Keratinocyte (primary cell): Measurements from ENCODE around the gene ATN1. TPM values are rescaled to one million over a fixed set of nuclear protein-coding genes. Genes with fewer than 3 reads are reported as not detected.
A peak's percentile ranks its signal among the peaks of the same experiment; 100 is the strongest.

Experiments used
- DNase-seq: peaks from one replicate; pipeline ENCODE4 v3.0.0-alpha.2; 2011; ENCODE audit warnings: low read depth, missing footprints, low spot score
- FAIRE-seq: peaks from 2 replicates; lab custom pipeline; 2011; peaks lifted over from hg19 to GRCh38; lab: Jason Lieb, UNC
- H2AFZ ChIP-seq: 2 replicates; pipeline ENCODE4 v1.6.0; 2012; ENCODE audit warnings: low read length, control low read depth, inconsistent platforms; ENCODE audit not compliant: control insufficient read depth
- H3K27ac ChIP-seq: 2 replicates; pipeline ENCODE4 v1.5.1; 2011; ENCODE audit warnings: low read length; ENCODE audit not compliant: control insufficient read depth, insufficient read depth
- H3K27me3 ChIP-seq: 3 replicates; pipeline ENCODE4 v1.6.0; 2011; ENCODE audit warnings: low read length; ENCODE audit not compliant: control insufficient read depth, insufficient read depth; ENCODE audit errors: extremely low read depth
- H3K36me3 ChIP-seq, 2 experiments: 2 replicates in 1 of 2; 3 replicates in 1 of 2; pipeline ENCODE4 v1.5.1; 2011; ENCODE audit warnings: low read length in 2 of 2, mild to moderate bottlenecking in 1 of 2; ENCODE audit not compliant: control insufficient read depth in 2 of 2, insufficient read depth in 2 of 2; ENCODE audit errors: extremely low read depth in 1 of 2
- H3K4me1 ChIP-seq: 3 replicates; pipeline ENCODE4 v1.5.1; 2011; ENCODE audit warnings: low read length; ENCODE audit not compliant: control insufficient read depth, insufficient read depth; ENCODE audit errors: extremely low read depth
- H3K4me2 ChIP-seq: 3 replicates; pipeline ENCODE4 v1.6.0; 2011; ENCODE audit warnings: low read depth, low read length; ENCODE audit not compliant: control insufficient read depth, insufficient read depth; ENCODE audit errors: extremely low read depth
- H3K4me3 ChIP-seq, 3 experiments: fragments of 200-600 bp in 1 of 3; sonication (generic) in 1 of 3; 2 replicates in 2 of 3; 3 replicates in 1 of 3; pipeline ENCODE4 v1.5.1; 2011 to 2016; ENCODE audit warnings: low read length in 3 of 3, mild to moderate bottlenecking in 3 of 3, control low read depth in 2 of 3, inconsistent platforms in 1 of 3, low read depth in 1 of 3, mixed read lengths in 1 of 3, mixed run types in 1 of 3, moderate library complexity in 1 of 3; ENCODE audit not compliant: control insufficient read depth in 2 of 3, insufficient read depth in 2 of 3; ENCODE audit errors: extremely low read depth in 1 of 3
- H3K79me2 ChIP-seq: 2 replicates; pipeline ENCODE4 v1.6.0; 2012; ENCODE audit warnings: low read length; ENCODE audit not compliant: control insufficient read depth, insufficient read depth
- H3K9ac ChIP-seq: 3 replicates; pipeline ENCODE4 v1.6.0; 2011; ENCODE audit warnings: low read length; ENCODE audit not compliant: control insufficient read depth, insufficient read depth; ENCODE audit errors: extremely low read depth
- H3K9me1 ChIP-seq: 3 replicates; pipeline ENCODE4 v1.6.0; 2011; ENCODE audit warnings: low read length; ENCODE audit not compliant: control insufficient read depth, insufficient read depth; ENCODE audit errors: extremely low read depth
- H3K9me3 ChIP-seq: 2 replicates; pipeline ENCODE4 v1.5.1; 2012; ENCODE audit warnings: low read depth, low read length; ENCODE audit not compliant: control insufficient read depth
- H4K20me1 ChIP-seq: 3 replicates; pipeline ENCODE4 v1.6.0; 2011; ENCODE audit warnings: low read length; ENCODE audit not compliant: control insufficient read depth, insufficient read depth; ENCODE audit errors: extremely low read depth
- EZH2 ChIP-seq: IDR thresholded peaks from one replicate; pipeline ENCODE4 v1.6.1; 2012; ENCODE audit warnings: inconsistent platforms, mild to moderate bottlenecking, low read length, moderate library complexity
- dilution Hi-C: fragments of 300-500 bp; cut with MboI; formaldehyde crosslinking; loops from one replicate; pipeline ENCODE4 v1.7.0; 2020; ENCODE audit warnings: low sequenced_read_pairs; ENCODE audit not compliant: extremely low pct_ligation_motif_present
- polyA plus RNA-seq, 5 experiments: library from polyadenylated mRNA; depleted of rRNA in 3 of 5; stranded (reverse) in 3 of 5; stranded (forward) in 1 of 5; unstranded in 1 of 5; fragments of >200 nt; gene quantifications; 1 replicate in 1 of 5; 2 replicates in 3 of 5; 3 replicates in 1 of 5; pipeline versions ENCODE4 v1.2.1 to v1.2.3, GENCODE V29; 2011 to 2012; ENCODE audit warnings: missing spikeins in 2 of 5, low read depth in 1 of 5, low replicate concordance in 1 of 5
- TF ChIP-seq, protein P1 (sequence below), 3 experiments: IDR thresholded peaks in 1 of 3; conservative IDR thresholded peaks in 1 of 3; optimal IDR thresholded peaks in 1 of 3; 2 replicates in 2 of 3; 3 replicates in 1 of 3; pipeline versions ENCODE3 to v1.5.1; 2011; ENCODE audit warnings: low read length in 3 of 3, mild to moderate bottlenecking in 3 of 3, moderate library complexity in 2 of 3, control low read depth in 1 of 3, inconsistent platforms in 1 of 3; ENCODE audit not compliant: insufficient read depth in 2 of 3; ENCODE audit errors: extremely low read depth in 1 of 3

Gene ATN1
- polyA plus RNA-seq, 1 donor (not counting 4 experiments of a cell fraction or from before 2014, with no cell fraction given) = 6.2 TPM

DNA sequence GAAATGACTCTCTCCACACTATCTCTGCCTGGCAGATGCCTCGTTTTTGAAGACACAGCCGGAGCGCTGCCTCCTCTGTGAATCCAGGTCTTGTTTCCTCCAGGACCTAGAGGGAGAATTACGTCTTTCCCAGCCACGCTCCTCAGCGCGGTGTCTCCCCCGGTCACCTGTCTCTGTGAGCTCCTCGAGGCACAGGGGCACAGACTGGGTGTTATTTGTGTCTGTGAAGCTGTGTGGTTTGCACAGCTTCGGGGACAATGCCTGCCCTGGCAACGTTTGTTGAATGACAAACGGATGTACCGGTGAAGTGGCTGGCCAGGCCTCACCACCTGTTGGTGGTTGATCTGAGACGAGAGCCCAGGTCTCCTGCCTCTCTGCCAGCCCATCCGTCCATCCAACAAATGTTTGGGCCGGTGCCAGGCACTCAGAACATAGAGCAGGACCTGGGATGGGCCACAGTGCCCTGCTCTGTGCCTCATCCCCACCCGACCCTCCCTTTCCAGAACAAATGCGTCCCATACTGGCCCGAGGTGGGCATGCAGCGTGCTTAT, 29.5 kb downstream of the ATN1 start:
- DNase-seq (no peak), FAIRE-seq (no peak)
- no peak overlapping the region for H3K9ac ChIP-seq
- no peak overlapping the region for H3K4me3 ChIP-seq
- no peak overlapping the region for H2AFZ ChIP-seq
- H3K27me3 ChIP-seq = no peaks in the 10 kb centered on the region
- no peaks in the 10 kb centered on the region for H3K9me3 ChIP-seq
- no peak for TF ChIP-seq EZH2
- TF ChIP-seq, protein P1, sequence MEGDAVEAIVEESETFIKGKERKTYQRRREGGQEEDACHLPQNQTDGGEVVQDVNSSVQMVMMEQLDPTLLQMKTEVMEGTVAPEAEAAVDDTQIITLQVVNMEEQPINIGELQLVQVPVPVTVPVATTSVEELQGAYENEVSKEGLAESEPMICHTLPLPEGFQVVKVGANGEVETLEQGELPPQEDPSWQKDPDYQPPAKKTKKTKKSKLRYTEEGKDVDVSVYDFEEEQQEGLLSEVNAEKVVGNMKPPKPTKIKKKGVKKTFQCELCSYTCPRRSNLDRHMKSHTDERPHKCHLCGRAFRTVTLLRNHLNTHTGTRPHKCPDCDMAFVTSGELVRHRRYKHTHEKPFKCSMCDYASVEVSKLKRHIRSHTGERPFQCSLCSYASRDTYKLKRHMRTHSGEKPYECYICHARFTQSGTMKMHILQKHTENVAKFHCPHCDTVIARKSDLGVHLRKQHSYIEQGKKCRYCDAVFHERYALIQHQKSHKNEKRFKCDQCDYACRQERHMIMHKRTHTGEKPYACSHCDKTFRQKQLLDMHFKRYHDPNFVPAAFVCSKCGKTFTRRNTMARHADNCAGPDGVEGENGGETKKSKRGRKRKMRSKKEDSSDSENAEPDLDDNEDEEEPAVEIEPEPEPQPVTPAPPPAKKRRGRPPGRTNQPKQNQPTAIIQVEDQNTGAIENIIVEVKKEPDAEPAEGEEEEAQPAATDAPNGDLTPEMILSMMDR (optimal IDR thresholded peaks at IDR 0.05 in 1 of 3, IDR thresholded peaks at IDR 0.05 in 1 of 3, conservative IDR thresholded peaks at IDR 0.05 in 1 of 3; ENCODE audit: extremely low read depth in 1 of 3, insufficient read depth in 2 of 3, low read length in 3 of 3) = no peak
- H3K9me1 ChIP-seq = no peaks in the 10 kb centered on the region
- no peaks in the 10 kb centered on the region for H3K79me2 ChIP-seq
- no peak overlapping the region for H3K27ac ChIP-seq
- peaks cover 0 to 1% of the 10 kb centered on the region in 2 experiments for H3K36me3 ChIP-seq
- dilution Hi-C loops = no loop called here
- no peaks in the 10 kb centered on the region for H4K20me1 ChIP-seq
- H3K4me2 ChIP-seq = no peak overlapping the region
- peaks cover 28% of the 10 kb centered on the region for H3K4me1 ChIP-seq

DNA sequence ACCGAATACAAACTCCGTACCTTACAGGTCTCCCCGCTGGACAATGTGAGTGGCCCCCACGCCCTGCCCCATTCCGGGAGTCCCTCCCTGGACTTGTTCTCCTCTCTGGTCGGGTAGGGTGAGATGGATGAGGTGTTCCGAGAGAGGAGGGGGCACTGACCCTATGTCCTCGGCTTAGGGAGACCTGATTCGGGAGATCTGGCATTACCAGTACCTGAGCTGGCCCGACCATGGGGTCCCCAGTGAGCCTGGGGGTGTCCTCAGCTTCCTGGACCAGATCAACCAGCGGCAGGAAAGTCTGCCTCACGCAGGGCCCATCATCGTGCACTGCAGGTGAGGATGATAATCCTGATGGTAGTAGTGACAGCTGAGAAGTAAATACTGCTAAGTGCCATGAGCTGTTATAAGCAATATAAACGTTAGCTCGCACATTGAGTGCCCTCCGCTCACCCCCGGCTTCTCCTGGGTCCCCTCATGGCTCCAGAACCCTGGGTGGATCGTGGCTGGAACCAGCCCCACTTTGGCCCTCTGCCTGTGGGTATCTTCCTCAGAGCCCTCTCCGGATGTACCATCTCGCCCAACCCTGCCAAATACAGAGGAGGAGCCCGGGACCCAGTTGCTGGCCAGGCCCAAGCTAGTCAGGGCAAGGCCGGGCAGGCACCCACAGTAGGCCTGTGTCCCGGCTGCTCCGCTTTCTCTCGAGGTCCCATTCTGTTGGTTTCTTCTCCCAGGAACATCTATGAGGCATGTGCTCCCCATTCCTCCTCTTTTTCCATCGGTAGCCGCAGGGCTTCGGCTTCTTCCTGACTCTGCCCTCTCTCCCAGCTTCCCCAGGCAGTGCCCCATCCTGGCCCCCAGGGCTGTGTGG, 30.2 kb downstream of the ATN1 start:
- DNase-seq = no peak
- Histone ChIP-seq H2AFZ (peak overlapping the region; percentile 37), H3K9ac (peak overlapping the region; percentile 40), H4K20me1 (no peaks in the 10 kb centered on the region), H3K4me1 (peaks cover 35% of the 10 kb centered on the region), H3K4me3 (no peak overlapping the region), H3K27ac (peak overlapping the region; percentile 20), H3K79me2 (peaks cover 3% of the 10 kb centered on the region), H3K4me2 (peak overlapping the region; percentile 49), H3K9me3 (no peaks in the 10 kb centered on the region), H3K27me3 (no peaks in the 10 kb centered on the region), H3K9me1 (no peaks in the 10 kb centered on the region), H3K36me3 (peaks cover 0 to 1% of the 10 kb centered on the region in 2 experiments)
- dilution Hi-C loops = no loop called here
- TF ChIP-seq, protein P1 (optimal IDR thresholded peaks at IDR 0.05 in 1 of 3, IDR thresholded peaks at IDR 0.05 in 1 of 3, conservative IDR thresholded peaks at IDR 0.05 in 1 of 3; ENCODE audit: extremely low read depth in 1 of 3, insufficient read depth in 2 of 3, low read length in 3 of 3) = no peak
- no peak for TF ChIP-seq EZH2
- FAIRE-seq = no peak
